Measurements from ENCODE around the gene CWC27.
"Not testable (repeated sequence)": the region's sequence is repeated elsewhere in the genome, so short reads cannot be mapped to it uniquely, and the experiment has no call there.

The CWC27 gene

GRCh38 chr5:64925123-64925522 lies 156.4 kb downstream of the CWC27 start:
- CTCF ChIA-PET, result interaction anchor here (1.0 kb wide), 1 partner anchor 13 kb away, joined by 3 read pairs; no protein-coding TSS in a partner anchor

GRCh38 chr5:64929833-64930232 lies 161.1 kb downstream of the CWC27 start:
- ChIA-PET POLR2A (no interaction called here), CTCF (no interaction called here)
- DNase-seq (ENCODE audit: extremely low spot score), result no peak
- TF ChIP-seq CTCF (IDR thresholded peaks at IDR 0.05; ENCODE audit: control extremely low read depth, extremely low read depth, low read depth, missing control alignments), result no peak

More at GRCh38 chr5:64925123-64925522, 156.4 kb downstream of the CWC27 start:
- TF ChIP-seq CTCF (IDR thresholded peaks at IDR 0.05; ENCODE audit: control extremely low read depth, extremely low read depth, low read depth, missing control alignments), result no peak
- no peak for DNase-seq (ENCODE audit: extremely low spot score)
- POLR2A ChIA-PET, result no interaction called here

GRCh38 chr5:64930672-64931318 lies 162.1 kb downstream of the CWC27 start:
- no peak for DNase-seq (ENCODE audit: extremely low spot score)
- CTCF ChIA-PET, result no interaction called here
- POLR2A ChIA-PET, result no interaction called here
- TF ChIP-seq CTCF (IDR thresholded peaks at IDR 0.05; ENCODE audit: control extremely low read depth, extremely low read depth, low read depth, missing control alignments), result no peak

GRCh38 chr5:64939422-64939771 lies 170.7 kb downstream of the CWC27 start:
- POLR2A ChIA-PET, result interaction anchor here (0.6 kb wide), 1 partner anchor 314 kb away, joined by 9 read pairs; no protein-coding TSS in a partner anchor
- CTCF ChIA-PET; DNase-seq (ENCODE audit: extremely low spot score): not testable (repeated sequence)

GRCh38 chr5:64939772-64940510 lies 171.2 kb downstream of the CWC27 start:
- POLR2A ChIA-PET, result no interaction called here
- TF ChIP-seq CTCF (IDR thresholded peaks at IDR 0.05; ENCODE audit: control extremely low read depth, extremely low read depth, low read depth, missing control alignments), result no peak
- no peak for DNase-seq (ENCODE audit: extremely low spot score)

GRCh38 chr5:64942460-64942859 lies 173.7 kb downstream of the CWC27 start:
- DNase-seq (ENCODE audit: extremely low spot score), result no peak
- no peak for TF ChIP-seq CTCF (IDR thresholded peaks at IDR 0.05; ENCODE audit: control extremely low read depth, extremely low read depth, low read depth, missing control alignments)
- CTCF ChIA-PET, result no interaction called here
- POLR2A ChIA-PET, result no interaction called here

More at GRCh38 chr5:64939772-64940510, 171.2 kb downstream of the CWC27 start:
- CTCF ChIA-PET, result interaction anchor here (1.1 kb wide), 1 partner anchor 18 kb away, joined by 3 read pairs; no protein-coding TSS in a partner anchor

- ChIA-PET POLR2A (no interaction called here), CTCF (no interaction called here)
- no peak for TF ChIP-seq CTCF (IDR thresholded peaks at IDR 0.05; ENCODE audit: control extremely low read depth, extremely low read depth, low read depth, missing control alignments)
- DNase-seq (ENCODE audit: extremely low spot score), result no peak
Observed at GRCh38 chr5:64944868-64945267, 176.1 kb downstream of the CWC27 start.

All from GM10248 (cell line).